ENCODE measurements around the gene CDKAL1. TPM values are rescaled to one million over a fixed set of nuclear protein-coding genes. Genes with fewer than 3 reads are reported as not detected.
"Not testable (repeated sequence)": the region's sequence is repeated elsewhere in the genome, so short reads cannot be mapped to it uniquely, and the experiment has no call there.

CDKAL1 gene
- polyA plus RNA-seq, 1 donor: 25.5 TPM

DNA sequence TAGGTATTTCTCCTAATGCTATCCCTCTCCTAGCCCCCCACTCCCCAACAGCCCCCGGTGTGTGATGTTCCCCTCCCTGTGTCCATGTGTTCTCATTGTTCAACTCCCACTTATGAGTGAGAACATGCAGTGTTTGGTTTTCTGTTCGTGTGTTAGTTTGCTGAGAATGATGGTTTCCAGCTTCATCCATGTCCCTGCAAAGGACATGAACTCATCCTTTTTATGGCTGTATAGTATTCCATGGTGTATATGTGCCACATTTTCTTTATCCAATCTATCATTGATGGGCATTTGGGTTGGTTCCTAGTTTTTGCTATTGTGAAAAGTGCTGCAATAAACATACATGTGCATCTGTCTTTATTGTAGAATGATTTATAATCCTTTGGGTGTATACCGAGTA is 56.2 kb downstream of the CDKAL1 start:
- DNase-seq: not testable (repeated sequence)

GRCh38 chr6:20594299-20594853 is 60.1 kb downstream of the CDKAL1 start:
- DNase-seq: not testable (repeated sequence)

DNA sequence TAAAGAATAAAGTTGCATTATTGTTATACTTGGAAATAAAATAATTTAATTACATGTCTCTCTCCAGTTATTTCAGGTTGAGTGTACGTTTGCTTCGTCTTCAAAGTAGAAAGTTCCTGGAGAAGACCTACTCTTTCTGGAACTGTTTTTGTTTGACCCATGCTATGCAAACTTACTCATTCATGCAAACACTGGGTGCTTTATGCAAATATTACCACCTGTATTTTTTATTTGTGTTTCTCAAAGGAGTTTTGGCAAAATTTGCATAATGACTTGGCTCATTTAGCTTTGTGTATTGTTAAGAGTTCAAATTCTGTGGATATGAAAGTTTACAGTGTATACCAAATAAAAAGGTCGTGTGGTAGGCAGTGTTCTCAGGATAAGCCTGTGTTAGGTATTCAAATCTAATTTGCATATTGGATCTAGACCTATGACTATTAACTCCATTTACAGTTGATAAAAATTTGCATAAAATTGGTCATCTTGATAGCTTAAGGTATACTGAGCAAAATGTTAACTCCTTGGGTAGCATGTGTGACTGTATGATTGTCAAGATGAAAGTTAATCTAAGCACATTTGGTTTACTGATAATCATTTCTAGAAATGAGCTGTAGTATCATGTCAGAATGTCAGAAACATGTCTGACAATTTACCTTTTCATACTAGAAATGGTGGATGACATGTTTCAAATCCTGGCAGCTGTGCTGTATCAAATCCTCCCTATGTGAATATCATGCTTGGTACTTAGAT is 65.2 kb downstream of the CDKAL1 start:
- no peak for DNase-seq

DNA sequence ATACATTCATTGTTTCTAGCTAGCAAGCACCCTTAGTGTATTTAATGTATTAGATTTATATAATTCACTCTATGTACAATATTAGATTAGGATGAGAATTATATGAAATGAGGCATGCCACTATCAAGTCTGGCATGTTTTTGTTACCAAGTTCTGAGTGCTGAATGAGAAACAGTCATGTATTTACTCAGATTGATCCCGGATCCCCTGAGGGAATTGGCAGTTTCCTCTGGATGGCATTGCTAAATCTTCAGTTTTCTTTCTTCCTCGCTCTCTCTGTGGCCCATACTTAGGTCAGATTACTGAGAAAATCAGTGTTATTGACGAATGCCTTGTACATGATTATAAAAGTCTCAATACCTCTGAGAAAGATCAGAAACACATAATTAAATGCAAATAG is 66.6 kb downstream of the CDKAL1 start:
- no peak for DNase-seq

DNA sequence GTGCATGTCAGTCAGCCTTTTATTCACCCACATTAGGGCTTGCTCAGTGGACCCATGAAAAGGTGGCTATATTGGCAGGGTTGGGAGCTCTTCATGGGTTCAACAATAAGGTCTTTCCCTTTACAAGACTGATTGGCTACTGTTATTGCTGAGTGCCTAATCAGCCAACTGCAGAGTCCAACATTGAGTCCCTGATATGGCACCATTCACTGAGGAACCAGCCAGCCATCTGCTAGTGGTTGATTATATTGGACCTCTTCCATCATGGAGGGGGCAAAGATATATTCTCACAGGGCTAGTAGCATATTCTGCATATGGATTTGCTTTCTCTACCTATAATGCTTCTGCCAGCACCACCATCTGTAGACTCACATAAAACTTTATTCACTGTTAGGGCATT is 69.9 kb downstream of the CDKAL1 start:
- DNase-seq: no peak

GRCh38 chr6:20605061-20605460 is 70.8 kb downstream of the CDKAL1 start:
- DNase-seq: no peak

- no peak for DNase-seq
Measured at GRCh38 chr6:20605581-20605980, 71.3 kb downstream of the CDKAL1 start.

- DNase-seq: no peak
Measured at GRCh38 chr6:20606831-20607230, 72.6 kb downstream of the CDKAL1 start.

DNA sequence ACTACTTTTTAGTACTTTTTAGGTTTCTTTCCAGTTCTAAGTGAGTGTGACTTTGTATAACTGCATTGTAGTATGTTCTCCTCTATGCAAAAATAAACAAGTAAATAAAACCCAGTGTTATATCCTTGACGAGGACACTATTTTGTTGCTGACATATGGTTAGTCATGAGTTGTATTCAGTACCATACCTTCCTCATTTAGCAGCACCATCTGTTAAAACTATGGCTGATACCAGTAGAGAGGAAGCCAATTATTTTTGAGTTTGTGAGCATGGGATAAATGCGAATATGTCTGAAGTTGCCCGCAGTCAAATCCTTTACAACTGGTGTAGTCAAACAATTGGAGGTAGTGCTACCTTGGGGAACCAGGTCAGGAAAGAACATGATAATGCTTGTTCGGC is 74.1 kb downstream of the CDKAL1 start:
- no peak for DNase-seq

- DNase-seq: no peak
Measured at GRCh38 chr6:20608905-20609304, 74.6 kb downstream of the CDKAL1 start.

DNA sequence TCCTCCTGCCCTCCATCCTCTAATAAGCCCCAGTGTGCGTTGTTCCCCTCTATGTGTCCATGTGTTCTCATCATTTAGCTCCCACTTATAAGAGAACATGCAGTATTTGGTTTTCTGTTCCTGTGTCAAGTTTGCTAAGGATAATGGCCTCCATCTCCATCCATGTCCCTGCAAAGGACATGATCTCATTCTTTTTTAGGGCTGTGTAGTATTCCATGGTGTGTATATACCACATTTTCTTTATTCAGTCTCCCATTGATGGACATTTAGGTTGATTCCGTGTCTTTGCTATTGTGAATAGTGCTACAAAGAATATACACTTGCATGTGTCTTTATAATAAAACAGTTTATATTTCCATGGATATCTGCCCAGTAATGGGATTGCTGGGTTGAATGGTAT is 75.7 kb downstream of the CDKAL1 start:
- not testable (repeated sequence) for DNase-seq

- DNase-seq: no peak
Measured at GRCh38 chr6:20610636-20611370, 76.5 kb downstream of the CDKAL1 start.

- not testable (repeated sequence) for DNase-seq
Measured at GRCh38 chr6:20617537-20617936, 83.3 kb downstream of the CDKAL1 start.

DNA sequence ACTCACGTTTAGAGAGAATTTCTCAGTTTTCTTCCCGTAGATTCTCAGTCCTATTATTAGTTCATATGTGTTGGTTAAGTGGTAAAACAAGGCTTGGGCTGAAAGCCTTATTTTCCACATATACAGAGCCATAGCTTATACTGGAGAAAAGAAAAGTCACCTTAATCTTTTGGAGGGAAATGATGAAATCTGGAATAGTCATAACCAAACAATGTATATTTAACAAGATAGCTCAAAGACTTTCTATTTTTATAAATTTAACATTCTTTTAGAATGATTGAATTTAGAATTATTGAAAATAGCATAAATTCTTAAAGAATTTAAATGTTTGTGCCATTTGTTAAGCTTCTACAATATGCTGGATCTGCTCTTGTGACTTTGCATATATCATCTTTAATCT is 85.8 kb downstream of the CDKAL1 start:
- DNase-seq: no peak

DNA sequence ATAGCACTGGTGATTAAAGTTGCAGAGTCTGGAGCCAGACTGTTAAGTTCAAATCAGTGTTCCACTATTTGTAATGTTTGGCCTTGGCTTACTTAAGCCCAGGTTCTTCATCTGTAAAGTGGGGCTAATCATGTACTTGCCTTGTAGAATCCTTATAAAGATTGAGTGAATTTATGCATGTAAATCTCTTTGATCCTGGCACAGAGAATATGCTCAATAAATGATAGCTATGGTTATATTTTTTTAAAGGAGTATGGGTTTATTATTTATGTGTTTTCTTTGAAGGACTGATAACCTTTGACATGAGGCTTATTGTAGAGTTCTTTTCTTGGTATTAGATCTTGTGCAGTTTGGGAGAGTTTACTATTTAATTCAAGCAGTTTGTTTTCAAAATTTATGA is 89.5 kb downstream of the CDKAL1 start:
- no peak for DNase-seq

DNA sequence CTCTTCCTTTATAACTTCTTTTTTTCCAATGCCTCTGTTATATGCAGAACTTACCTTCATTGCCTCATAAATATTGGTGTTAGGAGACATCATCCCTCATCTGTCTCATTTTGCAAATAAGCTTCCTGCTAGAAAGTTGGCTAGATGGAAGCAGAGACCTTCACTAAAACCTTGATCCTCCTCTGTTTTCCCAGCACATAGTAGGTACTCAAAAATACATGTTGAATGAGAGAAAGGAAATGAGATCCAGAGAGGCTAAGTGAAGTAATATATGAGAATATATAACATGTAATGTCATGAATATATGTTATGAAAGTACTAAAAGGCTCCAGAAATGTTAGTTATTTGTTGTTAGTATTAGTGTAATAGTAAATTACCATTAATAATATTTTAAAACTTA is 91.9 kb downstream of the CDKAL1 start:
- no peak for DNase-seq

DNA sequence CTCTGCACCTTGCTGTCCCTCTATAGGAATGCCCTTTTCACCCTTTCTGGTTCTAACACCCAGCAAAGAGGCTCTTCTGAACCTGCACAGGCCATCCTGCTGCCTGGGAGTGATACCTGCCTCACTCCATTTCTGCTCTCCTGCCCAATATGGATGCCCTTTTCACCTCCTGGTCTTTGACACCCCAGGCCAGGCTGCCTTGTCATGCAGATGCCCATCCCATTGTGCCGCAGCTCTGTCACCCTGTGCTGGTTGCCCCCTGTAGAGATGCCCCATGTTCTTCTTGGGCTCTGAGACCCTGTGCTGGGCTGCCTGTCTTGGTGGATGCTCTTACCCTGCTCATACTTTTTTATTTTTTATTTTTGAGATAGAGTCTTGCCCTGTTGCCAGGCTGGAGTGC is 95.3 kb downstream of the CDKAL1 start:
- DNase-seq: no peak

GRCh38 chr6:20630136-20630535 is 95.9 kb downstream of the CDKAL1 start:
- DNase-seq: no peak

- DNase-seq: no peak
Measured at GRCh38 chr6:20630617-20631548, 96.6 kb downstream of the CDKAL1 start.

DNA sequence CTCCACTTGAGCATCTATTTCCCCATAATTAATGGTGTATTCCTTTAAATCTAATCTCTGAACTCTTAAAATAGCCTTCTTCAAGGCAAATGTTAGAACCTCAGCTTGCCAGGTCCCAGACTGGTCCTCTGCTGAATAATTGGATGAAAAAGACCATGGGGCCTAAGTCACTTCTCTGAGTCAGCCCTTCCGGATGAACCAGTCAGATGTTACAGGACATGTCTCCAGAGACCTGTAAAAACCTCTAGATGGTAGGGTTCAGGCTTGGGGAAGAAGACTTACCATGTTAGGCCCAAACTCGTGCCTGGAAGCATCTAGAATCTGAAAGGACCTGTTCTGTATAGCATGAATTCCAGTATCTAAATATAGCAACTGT is 97.3 kb downstream of the CDKAL1 start:
- no peak for DNase-seq

GRCh38 chr6:20632696-20633095 is 98.4 kb downstream of the CDKAL1 start:
- DNase-seq: no peak

Data from left kidney (tissue), 2 donors.